ENCODE results near the gene ADARB2. TPM values are rescaled to one million over a fixed set of nuclear protein-coding genes. Genes with fewer than 3 reads are reported as not detected.

Gene ADARB2
- total RNA-seq, 1 experiment from 2014 or later = not detected

DNA sequence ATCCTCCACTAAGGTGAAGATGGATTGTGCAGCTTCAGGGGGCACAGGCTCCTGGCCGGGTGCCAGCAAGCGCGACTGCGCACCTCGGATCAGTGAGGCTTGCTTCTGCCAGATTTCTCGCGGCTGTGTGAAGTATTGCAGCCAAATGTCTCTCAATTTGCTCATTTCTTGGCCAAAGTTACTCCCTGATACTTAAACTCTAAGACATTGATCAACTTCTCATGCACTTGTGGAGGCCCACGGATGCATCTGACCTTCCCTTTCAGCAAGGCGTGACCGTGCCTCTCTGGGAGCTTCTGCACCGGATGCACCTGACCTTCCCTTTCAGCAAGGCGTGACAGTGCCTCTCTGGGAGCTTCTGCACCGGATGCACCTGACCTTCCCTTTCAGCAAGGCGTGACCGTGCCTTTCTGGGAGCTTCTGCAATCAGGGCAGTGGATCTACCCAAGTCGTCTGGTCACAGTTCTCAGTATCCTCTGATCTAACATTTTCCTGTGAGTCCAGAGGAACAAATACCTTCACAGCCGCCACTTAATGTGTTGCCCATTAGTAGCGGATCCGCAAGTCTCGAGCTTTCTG lies 248.3 kb downstream of the ADARB2 start:
- Mint-ChIP-seq H3K27ac (ENCODE audit: unreplicated experiment) (no peak overlapping the region), H3K27me3 (ENCODE audit: unreplicated experiment) (peaks cover 37% of the 10 kb centered on the region), H3K36me3 (ENCODE audit: insufficient read depth, unreplicated experiment) (no peaks in the 10 kb centered on the region), H3K9me3 (ENCODE audit: low read depth, unreplicated experiment) (peaks cover 11% of the 10 kb centered on the region), H3K4me3 (ENCODE audit: low read depth, unreplicated experiment) (no peak overlapping the region), H3K4me1 (ENCODE audit: low read depth, unreplicated experiment) (no peaks in the 10 kb centered on the region)
- CTCF ChIA-PET = no interaction called here
- DNase-seq = no peak
- no TSS peak for BruUV-seq (replicated peaks)
- TF ChIP-seq, protein P1, sequence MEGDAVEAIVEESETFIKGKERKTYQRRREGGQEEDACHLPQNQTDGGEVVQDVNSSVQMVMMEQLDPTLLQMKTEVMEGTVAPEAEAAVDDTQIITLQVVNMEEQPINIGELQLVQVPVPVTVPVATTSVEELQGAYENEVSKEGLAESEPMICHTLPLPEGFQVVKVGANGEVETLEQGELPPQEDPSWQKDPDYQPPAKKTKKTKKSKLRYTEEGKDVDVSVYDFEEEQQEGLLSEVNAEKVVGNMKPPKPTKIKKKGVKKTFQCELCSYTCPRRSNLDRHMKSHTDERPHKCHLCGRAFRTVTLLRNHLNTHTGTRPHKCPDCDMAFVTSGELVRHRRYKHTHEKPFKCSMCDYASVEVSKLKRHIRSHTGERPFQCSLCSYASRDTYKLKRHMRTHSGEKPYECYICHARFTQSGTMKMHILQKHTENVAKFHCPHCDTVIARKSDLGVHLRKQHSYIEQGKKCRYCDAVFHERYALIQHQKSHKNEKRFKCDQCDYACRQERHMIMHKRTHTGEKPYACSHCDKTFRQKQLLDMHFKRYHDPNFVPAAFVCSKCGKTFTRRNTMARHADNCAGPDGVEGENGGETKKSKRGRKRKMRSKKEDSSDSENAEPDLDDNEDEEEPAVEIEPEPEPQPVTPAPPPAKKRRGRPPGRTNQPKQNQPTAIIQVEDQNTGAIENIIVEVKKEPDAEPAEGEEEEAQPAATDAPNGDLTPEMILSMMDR (IDR thresholded peaks at IDR 0.05; ENCODE audit: unreplicated experiment) = no peak
- intact Hi-C loops (cut with micrococcal nuclease; ENCODE audit: unreplicated experiment) = no loop called here

DNA sequence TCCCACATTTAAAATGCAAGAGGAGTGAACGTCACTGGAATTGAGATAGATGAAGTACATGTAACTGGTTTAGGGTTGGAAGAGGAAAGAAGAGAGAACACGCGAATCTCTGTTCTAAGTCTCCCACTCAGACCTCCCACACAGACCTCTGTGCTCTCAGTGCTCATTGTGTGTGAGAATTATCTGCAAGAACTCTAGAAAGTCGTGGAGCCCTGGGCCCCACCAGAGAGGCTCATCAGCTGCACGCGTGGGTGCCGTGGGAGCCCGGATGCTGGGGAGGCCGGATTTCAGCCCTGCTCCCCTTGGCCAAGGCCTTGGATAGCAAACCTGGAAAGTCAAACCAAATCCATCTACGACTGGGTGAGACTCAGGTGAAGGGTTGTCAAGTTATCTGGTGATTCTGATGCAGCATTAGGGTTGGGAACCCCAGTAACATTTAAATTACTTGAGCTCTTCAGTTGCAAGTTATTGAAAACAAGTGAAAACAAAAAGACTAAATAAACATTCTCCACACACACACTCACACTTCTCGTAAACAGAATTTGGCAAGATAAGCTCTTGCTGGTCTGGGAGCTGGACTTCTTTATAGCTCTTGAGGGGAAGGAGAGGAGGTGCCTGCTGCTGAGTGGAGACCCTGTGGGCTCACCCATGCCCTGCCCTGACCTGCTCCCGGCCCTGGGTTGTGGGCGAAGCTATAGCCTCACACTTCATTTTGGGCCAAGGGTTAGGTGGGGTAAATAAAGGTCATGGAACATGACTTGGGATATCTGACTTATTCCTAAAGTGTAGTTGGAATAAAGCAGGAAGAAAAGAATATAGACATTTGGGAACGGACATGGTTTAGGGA lies 250.3 kb downstream of the ADARB2 start:
- H3K36me3 Mint-ChIP-seq (ENCODE audit: insufficient read depth, unreplicated experiment) = no peaks in the 10 kb centered on the region
- TF ChIP-seq, protein P1 (IDR thresholded peaks at IDR 0.05; ENCODE audit: unreplicated experiment) = no peak
- intact Hi-C loops (cut with micrococcal nuclease; ENCODE audit: unreplicated experiment) = no loop called here
- no peaks in the 10 kb centered on the region for H3K4me1 Mint-ChIP-seq (ENCODE audit: low read depth, unreplicated experiment)
- no peak overlapping the region for H3K4me3 Mint-ChIP-seq (ENCODE audit: low read depth, unreplicated experiment)
- no peak for DNase-seq
- no TSS peak for BruUV-seq (replicated peaks)
- H3K27ac Mint-ChIP-seq (ENCODE audit: unreplicated experiment) = no peak overlapping the region
- CTCF ChIA-PET = no interaction called here
- H3K27me3 Mint-ChIP-seq (ENCODE audit: unreplicated experiment) = peaks cover 29% of the 10 kb centered on the region
- H3K9me3 Mint-ChIP-seq (ENCODE audit: low read depth, unreplicated experiment) = peaks cover 5% of the 10 kb centered on the region

DNA sequence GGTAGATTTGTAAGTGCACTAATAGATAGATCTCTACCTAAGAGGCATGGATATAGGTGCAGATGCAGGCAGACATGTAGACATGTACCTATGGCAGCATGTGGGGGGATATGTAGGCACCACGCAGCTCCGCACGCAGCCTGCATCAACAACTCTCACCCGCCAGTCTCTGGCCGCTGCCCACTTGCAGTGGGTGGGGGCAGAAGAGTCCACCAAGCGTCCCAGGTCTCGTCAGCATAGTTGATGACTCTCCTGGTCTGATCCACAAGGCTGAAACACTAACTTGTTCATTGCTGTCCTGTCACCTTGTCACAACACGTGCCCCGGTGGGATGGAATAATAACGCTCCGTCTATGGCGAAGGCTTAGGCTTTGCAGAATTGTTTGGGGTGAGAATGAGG lies 252.0 kb downstream of the ADARB2 start:
- CTCF ChIA-PET = no interaction called here
- Mint-ChIP-seq H3K9me3 (ENCODE audit: low read depth, unreplicated experiment) (peaks cover 2% of the 10 kb centered on the region), H3K4me1 (ENCODE audit: low read depth, unreplicated experiment) (no peaks in the 10 kb centered on the region), H3K4me3 (ENCODE audit: low read depth, unreplicated experiment) (no peak overlapping the region), H3K27me3 (ENCODE audit: unreplicated experiment) (peaks cover 25% of the 10 kb centered on the region), H3K27ac (ENCODE audit: unreplicated experiment) (no peak overlapping the region), H3K36me3 (ENCODE audit: insufficient read depth, unreplicated experiment) (no peaks in the 10 kb centered on the region)
- DNase-seq = no peak
- TF ChIP-seq, protein P1 (IDR thresholded peaks at IDR 0.05; ENCODE audit: unreplicated experiment) = no peak
- BruUV-seq (replicated peaks) = no TSS peak
- intact Hi-C loops (cut with micrococcal nuclease; ENCODE audit: unreplicated experiment) = no loop called here

DNA sequence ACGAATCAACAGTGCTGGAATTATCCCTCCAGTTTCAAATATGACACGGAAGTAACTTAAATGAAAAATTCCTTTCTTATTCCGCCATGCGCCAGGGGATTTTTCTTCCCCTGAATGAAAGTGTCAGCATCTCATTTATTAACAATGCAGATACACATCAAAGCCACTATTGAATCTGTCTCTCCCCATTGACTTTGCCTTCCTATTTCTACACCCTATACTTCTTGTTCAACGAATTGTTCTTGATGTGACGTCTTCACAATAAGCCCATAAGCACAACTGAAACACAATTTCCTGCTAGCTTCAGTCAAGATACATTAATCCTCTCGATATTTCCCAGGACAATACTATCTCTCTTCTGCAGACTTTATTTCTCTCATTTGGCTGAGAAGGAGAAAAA lies 253.5 kb downstream of the ADARB2 start:
- TF ChIP-seq, protein P1 (IDR thresholded peaks at IDR 0.05; ENCODE audit: unreplicated experiment) = no peak
- peaks cover 6% of the 10 kb centered on the region for H3K9me3 Mint-ChIP-seq (ENCODE audit: low read depth, unreplicated experiment)
- CTCF ChIA-PET = no interaction called here
- intact Hi-C loops (cut with micrococcal nuclease; ENCODE audit: unreplicated experiment) = no loop called here
- BruUV-seq (replicated peaks) = no TSS peak
- H3K27ac Mint-ChIP-seq (ENCODE audit: unreplicated experiment) = no peak overlapping the region
- H3K4me3 Mint-ChIP-seq (ENCODE audit: low read depth, unreplicated experiment) = no peak overlapping the region
- no peaks in the 10 kb centered on the region for H3K4me1 Mint-ChIP-seq (ENCODE audit: low read depth, unreplicated experiment)
- H3K27me3 Mint-ChIP-seq (ENCODE audit: unreplicated experiment) = peaks cover 40% of the 10 kb centered on the region
- DNase-seq = no peak
- H3K36me3 Mint-ChIP-seq (ENCODE audit: insufficient read depth, unreplicated experiment) = no peaks in the 10 kb centered on the region

Measured in Calu3 (cell line).